ENCODE results near the gene MMP15.

Gene MMP15

GRCh38 chr16:58047557-58048348, 22.2 kb downstream of the MMP15 start:
- H3K36me3 ChIP-seq (ENCODE audit: insufficient read depth, low read length), result peaks cover 23% of the 10 kb centered on the region
- H3K9me3 ChIP-seq (ENCODE audit: low read length), result no peaks in the 10 kb centered on the region
- no peak overlapping the region for H3K4me3 ChIP-seq (ENCODE audit: low read length)
- no peak overlapping the region for H2AFZ ChIP-seq (ENCODE audit: low read depth, low read length)
- H3K4me1 ChIP-seq (ENCODE audit: insufficient read depth, low read length), result peaks cover 30% of the 10 kb centered on the region
- no peaks in the 10 kb centered on the region for H3K27me3 ChIP-seq (ENCODE audit: insufficient read depth, low read length)

- H3K27me3 ChIP-seq (ENCODE audit: insufficient read depth, low read length), result no peaks in the 10 kb centered on the region
- no peaks in the 10 kb centered on the region for H3K9me3 ChIP-seq (ENCODE audit: low read length)
- H3K4me1 ChIP-seq (ENCODE audit: insufficient read depth, low read length), result peaks cover 30% of the 10 kb centered on the region
- peaks cover 14% of the 10 kb centered on the region for H3K36me3 ChIP-seq (ENCODE audit: insufficient read depth, low read length)
- H3K4me3 ChIP-seq (ENCODE audit: low read length), result no peak overlapping the region
- H2AFZ ChIP-seq (ENCODE audit: low read depth, low read length), result no peak overlapping the region
These were observed 23.1 kb downstream of the MMP15 start for GRCh38 chr16:58048494-58049231.

DNA sequence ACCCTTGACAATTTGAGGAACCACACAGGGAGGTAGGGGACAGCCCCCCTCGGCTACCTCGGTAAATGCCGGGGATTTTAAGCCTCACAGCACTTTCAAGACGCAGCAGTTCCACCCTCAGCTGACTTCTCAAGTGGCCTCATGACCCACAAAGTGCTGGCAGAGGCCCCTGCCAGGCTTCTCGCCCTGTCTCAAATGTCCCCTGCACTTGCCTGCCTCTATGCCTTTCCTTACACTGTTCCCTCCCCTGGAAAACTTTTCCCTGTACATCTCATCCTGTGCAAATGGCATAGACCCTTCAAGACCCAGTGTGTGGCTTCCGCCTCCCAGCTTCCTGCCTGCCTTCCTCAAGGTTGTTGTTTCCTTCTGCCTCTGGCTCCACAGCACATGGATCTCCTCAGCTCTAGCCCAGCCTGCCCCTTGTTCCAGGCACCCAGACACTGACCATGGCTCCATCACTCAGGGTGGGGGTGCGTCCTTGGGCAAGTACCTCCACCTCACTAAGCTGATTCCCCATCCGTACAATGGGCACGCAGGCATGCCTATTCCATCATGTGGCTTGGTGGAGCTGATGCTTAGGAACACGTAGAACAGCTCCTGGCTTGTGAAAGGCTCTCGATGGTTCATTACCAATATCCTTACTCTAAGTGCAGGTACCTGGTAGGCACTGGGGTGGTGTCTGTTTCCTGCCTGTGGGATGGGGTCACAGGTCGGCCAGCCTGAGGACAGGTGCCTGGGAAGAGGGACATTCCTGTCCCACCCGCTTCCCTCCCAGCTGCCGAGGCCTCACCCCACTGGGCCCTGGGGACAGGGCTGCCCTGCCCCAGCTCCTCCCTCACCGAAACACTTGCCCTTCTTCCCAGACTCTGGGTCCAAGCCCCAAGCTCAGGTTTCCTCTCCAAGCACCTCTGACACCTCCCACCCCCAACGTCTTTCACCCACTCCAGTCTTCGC, 24.0 kb downstream of the MMP15 start:
- H3K9me3 ChIP-seq (ENCODE audit: low read length), result no peaks in the 10 kb centered on the region
- no peak overlapping the region for H3K4me3 ChIP-seq (ENCODE audit: low read length)
- H3K4me1 ChIP-seq (ENCODE audit: insufficient read depth, low read length), result peaks cover 30% of the 10 kb centered on the region
- H3K27me3 ChIP-seq (ENCODE audit: insufficient read depth, low read length), result no peaks in the 10 kb centered on the region
- peaks cover 5% of the 10 kb centered on the region for H3K36me3 ChIP-seq (ENCODE audit: insufficient read depth, low read length)
- H2AFZ ChIP-seq (ENCODE audit: low read depth, low read length), result no peak overlapping the region

DNA sequence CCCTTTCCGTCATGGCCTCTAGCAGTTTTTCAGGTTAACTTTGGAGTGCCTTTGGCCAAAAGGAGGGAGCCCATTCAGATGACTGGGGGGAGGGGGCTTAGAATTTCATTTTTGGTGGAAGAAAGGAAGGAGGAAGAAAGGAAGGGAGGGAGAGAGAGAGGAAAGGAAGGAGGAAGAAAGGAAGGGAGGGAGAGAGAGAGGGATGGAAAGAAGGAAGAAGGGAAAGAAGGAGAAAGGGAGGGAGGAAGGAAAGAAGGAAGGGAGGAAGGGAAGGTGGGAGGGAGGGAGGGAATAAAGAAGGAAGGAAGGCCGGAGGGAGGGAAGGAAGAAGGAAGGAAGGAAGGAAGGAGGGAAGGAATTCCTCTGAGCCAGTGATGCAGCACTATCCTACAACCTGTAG, 25.7 kb downstream of the MMP15 start:
- H3K4me3 ChIP-seq (ENCODE audit: low read length), result no peak overlapping the region
- no peaks in the 10 kb centered on the region for H3K9me3 ChIP-seq (ENCODE audit: low read length)
- H3K36me3 ChIP-seq (ENCODE audit: insufficient read depth, low read length), result no peaks in the 10 kb centered on the region
- peaks cover 30% of the 10 kb centered on the region for H3K4me1 ChIP-seq (ENCODE audit: insufficient read depth, low read length)
- H3K27me3 ChIP-seq (ENCODE audit: insufficient read depth, low read length), result no peaks in the 10 kb centered on the region
- no peak overlapping the region for H2AFZ ChIP-seq (ENCODE audit: low read depth, low read length)

GRCh38 chr16:58051821-58052603, 26.5 kb downstream of the MMP15 start:
- Histone ChIP-seq H3K4me1 (ENCODE audit: insufficient read depth, low read length) (peaks cover 30% of the 10 kb centered on the region), H3K4me3 (ENCODE audit: low read length) (no peak overlapping the region), H3K36me3 (ENCODE audit: insufficient read depth, low read length) (no peaks in the 10 kb centered on the region), H2AFZ (ENCODE audit: low read depth, low read length) (no peak overlapping the region), H3K9me3 (ENCODE audit: low read length) (no peaks in the 10 kb centered on the region), H3K27me3 (ENCODE audit: insufficient read depth, low read length) (no peaks in the 10 kb centered on the region)

DNA sequence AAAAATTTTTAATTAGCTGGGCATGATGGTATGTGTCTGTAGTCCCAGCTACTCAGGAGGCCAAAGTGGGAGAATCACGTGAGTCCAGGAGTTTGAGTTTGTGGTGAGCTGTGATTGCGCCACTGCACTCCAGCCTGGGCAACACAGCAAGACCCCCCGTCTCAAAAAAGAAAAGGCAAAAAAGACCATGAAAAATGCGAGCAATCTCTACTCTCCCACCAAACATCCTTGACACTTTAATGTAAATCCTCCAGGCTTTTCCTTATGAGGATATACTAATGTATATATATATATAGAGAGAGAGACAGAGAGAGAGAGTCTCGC, 28.1 kb downstream of the MMP15 start:
- Histone ChIP-seq H2AFZ (ENCODE audit: low read depth, low read length) (no peak overlapping the region), H3K4me1 (ENCODE audit: insufficient read depth, low read length) (peaks cover 15% of the 10 kb centered on the region), H3K9me3 (ENCODE audit: low read length) (no peaks in the 10 kb centered on the region), H3K36me3 (ENCODE audit: insufficient read depth, low read length) (no peaks in the 10 kb centered on the region), H3K27me3 (ENCODE audit: insufficient read depth, low read length) (no peaks in the 10 kb centered on the region), H3K4me3 (ENCODE audit: low read length) (no peak overlapping the region)

GRCh38 chr16:58054289-58054688, 28.7 kb downstream of the MMP15 start:
- Histone ChIP-seq H3K9me3 (ENCODE audit: low read length) (no peaks in the 10 kb centered on the region), H3K4me3 (ENCODE audit: low read length) (no peak overlapping the region), H3K36me3 (ENCODE audit: insufficient read depth, low read length) (no peaks in the 10 kb centered on the region), H2AFZ (ENCODE audit: low read depth, low read length) (no peak overlapping the region), H3K27me3 (ENCODE audit: insufficient read depth, low read length) (no peaks in the 10 kb centered on the region), H3K4me1 (ENCODE audit: insufficient read depth, low read length) (peaks cover 8% of the 10 kb centered on the region)

GRCh38 chr16:58056580-58056979, 31.0 kb downstream of the MMP15 start:
- no peak overlapping the region for H2AFZ ChIP-seq (ENCODE audit: low read depth, low read length)
- H3K4me3 ChIP-seq (ENCODE audit: low read length), result no peak overlapping the region
- H3K4me1 ChIP-seq (ENCODE audit: insufficient read depth, low read length), result peaks cover 5% of the 10 kb centered on the region
- H3K9me3 ChIP-seq (ENCODE audit: low read length), result no peaks in the 10 kb centered on the region
- H3K36me3 ChIP-seq (ENCODE audit: insufficient read depth, low read length), result no peaks in the 10 kb centered on the region
- H3K27me3 ChIP-seq (ENCODE audit: insufficient read depth, low read length), result no peaks in the 10 kb centered on the region

DNA sequence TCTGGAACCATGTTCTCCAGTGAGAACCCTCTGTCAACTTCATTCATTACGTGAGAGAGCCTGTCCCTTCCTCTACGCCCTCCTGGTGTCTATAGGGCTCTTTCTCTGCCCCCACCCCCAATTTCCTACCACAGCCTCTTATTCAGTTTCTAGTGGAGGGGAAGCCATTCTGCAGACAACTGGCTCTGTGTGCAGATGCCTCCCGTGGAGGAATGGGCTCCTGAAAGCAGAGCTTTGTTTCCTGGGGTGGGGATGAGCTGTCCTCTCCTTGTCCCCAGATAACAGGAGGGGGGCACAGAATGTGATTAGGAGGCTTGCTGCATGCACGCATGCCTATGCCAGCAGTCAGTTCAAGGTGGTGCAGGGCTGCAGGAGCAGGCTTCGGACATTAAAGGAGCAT, 31.6 kb downstream of the MMP15 start:
- Histone ChIP-seq H3K9me3 (ENCODE audit: low read length) (no peaks in the 10 kb centered on the region), H2AFZ (ENCODE audit: low read depth, low read length) (no peak overlapping the region), H3K27me3 (ENCODE audit: insufficient read depth, low read length) (no peaks in the 10 kb centered on the region), H3K36me3 (ENCODE audit: insufficient read depth, low read length) (no peaks in the 10 kb centered on the region), H3K4me3 (ENCODE audit: low read length) (no peak overlapping the region), H3K4me1 (ENCODE audit: insufficient read depth, low read length) (peaks cover under 1% of the 10 kb centered on the region)

DNA sequence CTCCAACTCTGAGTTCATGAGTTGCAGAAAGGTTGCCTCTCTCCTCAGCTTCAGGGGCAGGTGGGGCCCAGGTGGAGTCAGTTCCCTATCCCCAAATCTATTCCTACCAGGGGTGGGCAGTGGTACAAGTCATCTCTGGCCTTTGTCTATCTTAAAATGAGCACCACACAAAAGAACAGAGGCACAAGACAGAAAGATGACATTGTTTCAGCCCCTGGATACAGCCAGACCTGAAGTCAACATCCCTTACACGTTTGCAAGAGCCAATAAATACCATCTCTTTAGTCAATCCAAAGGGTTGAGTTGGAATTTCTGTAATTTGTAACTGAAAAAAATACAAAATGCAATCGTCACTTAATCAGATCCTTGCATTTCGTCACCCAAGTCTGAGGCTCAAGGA, 32.2 kb downstream of the MMP15 start:
- Histone ChIP-seq H3K27me3 (ENCODE audit: insufficient read depth, low read length) (no peaks in the 10 kb centered on the region), H3K36me3 (ENCODE audit: insufficient read depth, low read length) (no peaks in the 10 kb centered on the region), H2AFZ (ENCODE audit: low read depth, low read length) (no peak overlapping the region), H3K4me1 (ENCODE audit: insufficient read depth, low read length) (peaks cover 3% of the 10 kb centered on the region), H3K4me3 (ENCODE audit: low read length) (no peak overlapping the region), H3K9me3 (ENCODE audit: low read length) (no peaks in the 10 kb centered on the region)

DNA sequence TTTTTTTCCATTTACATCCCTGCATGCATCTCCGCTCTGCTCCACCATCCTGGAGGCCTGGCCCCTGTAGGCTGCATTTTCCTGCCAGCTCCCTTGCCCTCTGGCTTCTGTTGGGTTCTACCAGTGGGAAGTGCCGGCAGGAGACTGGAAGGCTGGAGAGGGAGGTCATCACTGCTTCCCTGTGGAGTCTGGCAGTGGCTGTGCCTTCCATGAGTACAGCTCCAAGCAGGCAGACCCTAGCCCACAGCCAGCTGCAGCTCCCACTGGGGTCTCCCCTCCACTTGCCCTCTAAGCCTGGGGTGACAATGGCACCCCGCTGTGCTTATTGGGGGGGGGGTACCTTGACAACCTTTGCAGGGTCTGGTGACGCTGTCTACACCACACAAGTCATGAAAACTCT, 37.3 kb downstream of the MMP15 start:
- Histone ChIP-seq H3K27me3 (ENCODE audit: insufficient read depth, low read length) (no peaks in the 10 kb centered on the region), H3K36me3 (ENCODE audit: insufficient read depth, low read length) (no peaks in the 10 kb centered on the region), H3K4me3 (ENCODE audit: low read length) (no peak overlapping the region), H2AFZ (ENCODE audit: low read depth, low read length) (no peak overlapping the region), H3K4me1 (ENCODE audit: insufficient read depth, low read length) (peaks cover 14% of the 10 kb centered on the region), H3K9me3 (ENCODE audit: low read length) (no peaks in the 10 kb centered on the region)

DNA sequence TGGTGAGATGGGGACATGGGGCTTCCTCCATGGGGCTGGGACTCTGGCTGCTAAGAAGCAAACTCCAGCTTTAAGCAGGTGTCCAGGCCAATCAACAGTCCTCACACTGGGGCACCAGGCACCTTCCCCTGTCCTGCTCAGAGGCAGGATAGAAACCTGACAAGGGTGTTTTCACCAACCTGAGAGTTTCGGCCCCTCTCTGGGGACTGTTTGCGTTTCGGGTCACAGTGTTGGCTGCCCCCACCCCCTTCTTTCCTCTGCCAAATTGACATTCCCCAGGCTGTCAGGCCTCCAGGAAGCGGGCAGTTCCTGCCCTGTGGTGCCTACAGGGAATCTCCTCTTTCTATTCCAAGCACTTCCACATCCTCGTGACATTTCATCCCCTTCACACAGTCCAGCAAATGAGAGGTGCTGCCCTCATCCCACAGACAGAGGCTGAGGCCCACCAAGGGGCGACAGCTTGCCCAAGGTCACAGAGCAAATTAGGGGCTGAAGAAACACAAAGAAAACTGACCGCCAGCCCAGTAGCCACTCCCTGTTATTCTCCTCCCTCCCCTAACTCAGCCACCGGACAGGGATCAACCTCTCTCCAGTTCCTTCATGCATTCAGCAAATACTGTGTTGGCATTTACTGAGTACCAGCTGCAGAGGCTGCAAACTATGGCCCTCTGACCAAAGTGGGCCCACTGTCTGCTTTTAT, 38.0 kb downstream of the MMP15 start:
- H3K9me3 ChIP-seq (ENCODE audit: low read length), result no peaks in the 10 kb centered on the region
- H3K27me3 ChIP-seq (ENCODE audit: insufficient read depth, low read length), result no peaks in the 10 kb centered on the region
- H2AFZ ChIP-seq (ENCODE audit: low read depth, low read length), result peak overlapping the region; percentile 37
- H3K4me1 ChIP-seq (ENCODE audit: insufficient read depth, low read length), result peaks cover 14% of the 10 kb centered on the region
- H3K4me3 ChIP-seq (ENCODE audit: low read length), result no peak overlapping the region
- H3K36me3 ChIP-seq (ENCODE audit: insufficient read depth, low read length), result no peaks in the 10 kb centered on the region

Data from neuron (in vitro differentiated cells).